Testis (tissue), 2 donors: Measurements from ENCODE around the gene RABIF.

ENCODE experiments used
- POLR2A ChIP-seq: fragments of 450-650 bp; IDR thresholded peaks from one replicate; pipeline ENCODE4 v1.6.1; 2017; ENCODE audit warnings: antibody characterized with exemption, mild to moderate bottlenecking, moderate library complexity
- TF ChIP-seq, protein P1 (sequence below), 3 experiments: fragments of 450-650 bp in 2 of 3; fragments of 200-600 bp in 1 of 3; sonication (generic) in 1 of 3; IDR thresholded peaks; one replicate each; pipeline ENCODE4 v1.5.1; 2016 to 2019; ENCODE audit warnings: antibody characterized with exemption in 3 of 3, mild to moderate bottlenecking in 2 of 3, moderate library complexity in 1 of 3

GRCh38 chr1:202856014-202856413 lies 32.9 kb downstream of the RABIF start:
- TF ChIP-seq POLR2A, result no peak
- TF ChIP-seq, protein P1, sequence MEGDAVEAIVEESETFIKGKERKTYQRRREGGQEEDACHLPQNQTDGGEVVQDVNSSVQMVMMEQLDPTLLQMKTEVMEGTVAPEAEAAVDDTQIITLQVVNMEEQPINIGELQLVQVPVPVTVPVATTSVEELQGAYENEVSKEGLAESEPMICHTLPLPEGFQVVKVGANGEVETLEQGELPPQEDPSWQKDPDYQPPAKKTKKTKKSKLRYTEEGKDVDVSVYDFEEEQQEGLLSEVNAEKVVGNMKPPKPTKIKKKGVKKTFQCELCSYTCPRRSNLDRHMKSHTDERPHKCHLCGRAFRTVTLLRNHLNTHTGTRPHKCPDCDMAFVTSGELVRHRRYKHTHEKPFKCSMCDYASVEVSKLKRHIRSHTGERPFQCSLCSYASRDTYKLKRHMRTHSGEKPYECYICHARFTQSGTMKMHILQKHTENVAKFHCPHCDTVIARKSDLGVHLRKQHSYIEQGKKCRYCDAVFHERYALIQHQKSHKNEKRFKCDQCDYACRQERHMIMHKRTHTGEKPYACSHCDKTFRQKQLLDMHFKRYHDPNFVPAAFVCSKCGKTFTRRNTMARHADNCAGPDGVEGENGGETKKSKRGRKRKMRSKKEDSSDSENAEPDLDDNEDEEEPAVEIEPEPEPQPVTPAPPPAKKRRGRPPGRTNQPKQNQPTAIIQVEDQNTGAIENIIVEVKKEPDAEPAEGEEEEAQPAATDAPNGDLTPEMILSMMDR (IDR thresholded peaks at IDR 0.05), result no peak
